Ishikawa (cell line): Measurements from ENCODE around the gene KCNAB1.

Experiments
- CEBPB ChIP-seq: IDR thresholded peaks from 2 replicates; pipeline ENCODE4 v1.6.1; 2012
- CREB1 ChIP-seq: IDR thresholded peaks from 2 replicates; pipeline ENCODE4 v1.6.1; 2012; ENCODE audit warnings: low read depth
- EGR1 ChIP-seq: IDR thresholded peaks from 2 replicates; pipeline ENCODE4 v1.6.1; 2012
- EP300 ChIP-seq: IDR thresholded peaks from 2 replicates; pipeline ENCODE4 v1.6.1; 2012; ENCODE audit warnings: borderline replicate concordance
- FOXM1 ChIP-seq: IDR thresholded peaks from 2 replicates; pipeline ENCODE4 v1.6.1; 2012; ENCODE audit warnings: low read depth, borderline replicate concordance
- NFIC ChIP-seq: IDR thresholded peaks from 2 replicates; pipeline ENCODE4 v1.6.1; 2012
- RAD21 ChIP-seq: IDR thresholded peaks from 2 replicates; pipeline ENCODE4 v1.6.1; 2012; ENCODE audit warnings: low read depth
- TAF1 ChIP-seq: IDR thresholded peaks from 2 replicates; pipeline ENCODE4 v1.6.1; 2012; ENCODE audit warnings: low read depth, mild to moderate bottlenecking
- TCF12 ChIP-seq: IDR thresholded peaks from 2 replicates; pipeline ENCODE4 v1.6.1; 2012; ENCODE audit warnings: low read depth
- TEAD4 ChIP-seq: IDR thresholded peaks from 2 replicates; pipeline ENCODE4 v1.6.1; 2012
- YY1 ChIP-seq: IDR thresholded peaks from 2 replicates; pipeline ENCODE4 v1.6.1; 2012; ENCODE audit warnings: low read depth
- ZBTB7A ChIP-seq: IDR thresholded peaks from 2 replicates; pipeline ENCODE4 v1.6.1; 2012; ENCODE audit warnings: low read depth
- TF ChIP-seq, protein P1 (sequence below): IDR thresholded peaks from 2 replicates; pipeline ENCODE4 v1.6.1; 2012
- TF ChIP-seq, protein P2 (sequence below): IDR thresholded peaks from 2 replicates; pipeline ENCODE4 v1.6.1; 2012
- TF ChIP-seq, protein P3 (sequence below): IDR thresholded peaks from 2 replicates; pipeline ENCODE4 v1.6.1; 2012; ENCODE audit warnings: low read depth, mild to moderate bottlenecking

KCNAB1 gene

DNA sequence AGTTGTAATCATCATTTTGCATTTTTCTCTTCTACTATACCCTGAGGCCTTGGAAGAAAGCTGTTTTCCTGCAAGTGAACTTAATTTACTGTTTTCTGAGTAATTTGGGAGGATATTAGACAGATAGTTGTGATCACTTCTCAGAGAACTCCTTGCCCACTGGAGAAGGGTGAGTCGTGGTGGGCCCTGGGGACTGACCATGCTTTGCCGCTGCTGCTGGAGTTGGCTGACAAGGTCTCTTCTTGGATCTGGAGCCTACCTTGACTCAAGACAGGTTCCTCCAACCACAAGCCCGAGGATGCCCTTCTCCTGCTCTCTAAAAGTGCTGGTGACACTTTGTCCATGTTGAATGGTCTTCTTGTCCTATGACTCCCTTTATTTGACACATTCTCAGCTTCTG is 68.4 kb downstream of the KCNAB1 start:
- TF ChIP-seq RAD21 (no peak), YY1 (no peak), TAF1 (no peak), FOXM1 (no peak), NFIC (no peak), TCF12 (no peak), TEAD4 (no peak), EP300 (no peak)
- TF ChIP-seq, protein P1, sequence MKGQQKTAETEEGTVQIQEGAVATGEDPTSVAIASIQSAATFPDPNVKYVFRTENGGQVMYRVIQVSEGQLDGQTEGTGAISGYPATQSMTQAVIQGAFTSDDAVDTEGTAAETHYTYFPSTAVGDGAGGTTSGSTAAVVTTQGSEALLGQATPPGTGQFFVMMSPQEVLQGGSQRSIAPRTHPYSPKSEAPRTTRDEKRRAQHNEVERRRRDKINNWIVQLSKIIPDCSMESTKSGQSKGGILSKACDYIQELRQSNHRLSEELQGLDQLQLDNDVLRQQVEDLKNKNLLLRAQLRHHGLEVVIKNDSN: no peak
- TF ChIP-seq, protein P2, sequence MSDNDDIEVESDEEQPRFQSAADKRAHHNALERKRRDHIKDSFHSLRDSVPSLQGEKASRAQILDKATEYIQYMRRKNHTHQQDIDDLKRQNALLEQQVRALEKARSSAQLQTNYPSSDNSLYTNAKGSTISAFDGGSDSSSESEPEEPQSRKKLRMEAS: no peak

DNA sequence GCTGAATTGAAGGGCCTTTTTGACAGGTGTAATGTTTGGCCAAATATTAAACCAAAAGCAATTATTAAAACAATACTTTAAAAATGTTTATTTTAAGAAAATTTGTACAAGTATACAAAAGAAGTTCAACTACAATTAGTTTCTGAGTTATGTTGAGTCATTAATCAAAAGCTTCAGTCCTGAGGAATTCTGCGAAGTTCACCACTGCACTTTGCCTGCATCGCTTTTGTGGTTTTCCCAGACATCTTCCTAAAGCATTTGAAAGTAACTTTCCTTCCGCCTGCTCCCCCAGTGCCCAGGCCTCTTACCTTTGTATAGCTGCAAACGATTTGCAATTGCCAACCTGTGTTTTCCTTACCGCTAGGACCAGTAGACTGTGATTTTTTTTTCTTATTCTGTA is 69.5 kb downstream of the KCNAB1 start:
- TF ChIP-seq CREB1 (no peak), YY1 (no peak), ZBTB7A (no peak), TCF12 (no peak), TAF1 (no peak), RAD21 (no peak), EGR1 (no peak), TEAD4 (no peak), EP300 (no peak), FOXM1 (no peak), NFIC (no peak), CEBPB (no peak)
- TF ChIP-seq, protein P2: no peak
- TF ChIP-seq, protein P3, sequence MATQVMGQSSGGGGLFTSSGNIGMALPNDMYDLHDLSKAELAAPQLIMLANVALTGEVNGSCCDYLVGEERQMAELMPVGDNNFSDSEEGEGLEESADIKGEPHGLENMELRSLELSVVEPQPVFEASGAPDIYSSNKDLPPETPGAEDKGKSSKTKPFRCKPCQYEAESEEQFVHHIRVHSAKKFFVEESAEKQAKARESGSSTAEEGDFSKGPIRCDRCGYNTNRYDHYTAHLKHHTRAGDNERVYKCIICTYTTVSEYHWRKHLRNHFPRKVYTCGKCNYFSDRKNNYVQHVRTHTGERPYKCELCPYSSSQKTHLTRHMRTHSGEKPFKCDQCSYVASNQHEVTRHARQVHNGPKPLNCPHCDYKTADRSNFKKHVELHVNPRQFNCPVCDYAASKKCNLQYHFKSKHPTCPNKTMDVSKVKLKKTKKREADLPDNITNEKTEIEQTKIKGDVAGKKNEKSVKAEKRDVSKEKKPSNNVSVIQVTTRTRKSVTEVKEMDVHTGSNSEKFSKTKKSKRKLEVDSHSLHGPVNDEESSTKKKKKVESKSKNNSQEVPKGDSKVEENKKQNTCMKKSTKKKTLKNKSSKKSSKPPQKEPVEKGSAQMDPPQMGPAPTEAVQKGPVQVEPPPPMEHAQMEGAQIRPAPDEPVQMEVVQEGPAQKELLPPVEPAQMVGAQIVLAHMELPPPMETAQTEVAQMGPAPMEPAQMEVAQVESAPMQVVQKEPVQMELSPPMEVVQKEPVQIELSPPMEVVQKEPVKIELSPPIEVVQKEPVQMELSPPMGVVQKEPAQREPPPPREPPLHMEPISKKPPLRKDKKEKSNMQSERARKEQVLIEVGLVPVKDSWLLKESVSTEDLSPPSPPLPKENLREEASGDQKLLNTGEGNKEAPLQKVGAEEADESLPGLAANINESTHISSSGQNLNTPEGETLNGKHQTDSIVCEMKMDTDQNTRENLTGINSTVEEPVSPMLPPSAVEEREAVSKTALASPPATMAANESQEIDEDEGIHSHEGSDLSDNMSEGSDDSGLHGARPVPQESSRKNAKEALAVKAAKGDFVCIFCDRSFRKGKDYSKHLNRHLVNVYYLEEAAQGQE: no peak
- TF ChIP-seq, protein P1: no peak

DNA sequence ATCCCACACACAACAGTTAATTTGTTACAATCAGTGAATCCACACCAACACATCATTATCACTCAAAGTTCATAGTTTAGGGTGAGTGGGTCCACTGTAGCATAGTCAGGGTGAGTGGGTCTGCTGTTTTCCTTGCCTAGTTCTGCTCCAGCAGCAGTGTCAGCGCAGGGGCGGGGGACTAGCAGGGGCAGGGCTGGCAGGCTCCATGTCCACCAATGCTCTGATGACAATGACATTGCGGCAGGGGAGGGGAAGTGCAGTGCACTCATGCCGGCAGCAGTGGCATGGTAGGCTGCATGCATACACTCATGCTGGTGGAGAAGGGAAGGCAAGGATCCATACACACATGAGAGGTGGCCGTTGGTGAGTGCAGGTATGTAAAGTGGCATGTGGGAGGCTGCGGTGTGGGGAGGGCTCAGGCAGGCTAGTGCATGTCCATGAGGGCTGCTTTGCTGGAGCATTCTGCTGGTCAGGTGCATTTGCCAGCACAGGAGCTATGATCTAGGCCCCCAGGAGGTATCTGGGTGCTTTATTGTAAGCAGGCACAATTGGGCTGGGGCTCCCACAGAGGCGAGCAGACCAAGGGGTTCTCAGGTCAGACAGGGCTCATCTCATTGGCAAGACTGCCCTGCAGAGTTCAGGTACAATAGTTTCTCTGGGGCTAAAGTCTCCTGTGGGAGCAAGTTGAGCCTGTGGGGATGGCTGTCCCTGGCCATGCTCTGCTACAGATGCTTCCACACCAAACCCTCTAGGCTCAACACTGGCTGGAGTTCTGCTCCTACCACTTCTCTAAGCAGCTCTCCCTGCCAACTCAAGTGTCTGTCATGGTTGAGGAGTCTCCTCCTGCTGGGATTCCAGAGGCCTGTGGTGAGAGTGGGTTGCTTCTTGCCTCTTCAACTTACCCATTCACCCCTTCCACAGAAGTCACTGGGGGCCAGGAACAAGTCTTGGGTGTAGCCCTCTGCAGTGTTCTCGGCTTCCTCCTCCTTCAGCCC is 81.3 kb downstream of the KCNAB1 start:
- TF ChIP-seq YY1: no peak
- TF ChIP-seq TAF1: no peak
- no peak for TF ChIP-seq CREB1
- TF ChIP-seq, protein P1: no peak
- no peak for TF ChIP-seq FOXM1
- TF ChIP-seq, protein P3: no peak
- TF ChIP-seq ZBTB7A: no peak
- no peak for TF ChIP-seq RAD21
- TF ChIP-seq EP300: no peak
- TF ChIP-seq CEBPB: no peak
- TF ChIP-seq, protein P2: no peak
- TF ChIP-seq NFIC: no peak
- no peak for TF ChIP-seq TCF12
- TF ChIP-seq EGR1: no peak
- no peak for TF ChIP-seq TEAD4

DNA sequence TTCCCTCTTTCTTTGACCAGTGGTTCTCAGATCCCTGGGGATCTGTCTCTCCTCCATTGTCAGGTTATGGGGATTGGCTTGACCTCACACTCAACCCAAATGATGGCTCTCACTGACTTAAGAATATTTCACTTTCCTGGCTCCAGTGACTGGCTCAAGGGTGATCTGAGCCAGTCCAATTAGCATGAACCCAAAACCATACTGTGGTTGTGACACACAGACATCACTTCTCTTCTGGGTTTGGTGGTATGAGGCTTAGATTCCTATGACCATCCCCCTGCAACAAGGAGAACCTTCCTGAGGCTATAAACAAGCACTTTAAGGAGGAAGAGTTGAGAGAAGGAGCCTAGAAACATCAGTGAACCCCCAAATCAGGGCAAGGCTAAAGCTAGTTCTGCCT is 85.8 kb downstream of the KCNAB1 start:
- TF ChIP-seq TAF1 (no peak), EP300 (no peak), TCF12 (no peak), EGR1 (no peak)
- TF ChIP-seq, protein P1: no peak
- TF ChIP-seq, protein P3: no peak
